ENCODE measurements around the gene FBN2.

The FBN2 gene

DNA sequence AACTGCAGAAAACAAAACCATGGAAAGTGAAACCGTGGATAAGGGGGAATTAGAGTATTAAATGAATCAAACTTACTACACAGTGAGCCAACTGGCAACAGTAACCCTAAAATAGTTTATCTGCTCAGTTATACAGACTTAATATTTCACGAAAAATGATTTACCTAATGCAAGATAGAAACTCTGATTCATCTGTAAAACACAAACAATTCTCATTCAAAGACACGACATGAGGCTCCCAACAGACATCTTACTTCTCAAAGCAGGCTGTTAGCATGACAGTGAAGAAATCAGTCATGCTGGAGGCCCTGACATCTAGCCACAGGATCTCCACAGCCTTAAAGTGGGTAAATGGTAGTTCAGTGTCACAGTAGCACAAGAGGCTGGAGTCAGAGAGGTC is 131.2 kb downstream of the FBN2 start:
- H3K36me3 ChIP-seq (ENCODE audit: insufficient read depth, low read length): no peaks in the 10 kb centered on the region
- H3K4me3 ChIP-seq (ENCODE audit: low read length, poor library complexity, severe bottlenecking): no peak overlapping the region
- no peaks in the 10 kb centered on the region for H3F3A ChIP-seq (ENCODE audit: low read depth)
- no peaks in the 10 kb centered on the region for H4K20me1 ChIP-seq (ENCODE audit: insufficient read depth, low read length, poor library complexity, severe bottlenecking)
- H3K9me3 ChIP-seq (ENCODE audit: insufficient read depth, low read depth, low read length): no peaks in the 10 kb centered on the region
- no peaks in the 10 kb centered on the region for H3K4me1 ChIP-seq (ENCODE audit: insufficient read depth, low read length, poor library complexity, severe bottlenecking)
- no peak overlapping the region for H3K4me2 ChIP-seq (ENCODE audit: low read depth, low read length, poor library complexity, severe bottlenecking)
- H3K9ac ChIP-seq (ENCODE audit: low read depth, low read length, poor library complexity, severe bottlenecking): no peak overlapping the region
- no peaks in the 10 kb centered on the region for H3K27me3 ChIP-seq (ENCODE audit: insufficient read depth, low read length, poor library complexity, severe bottlenecking)
- TF ChIP-seq, protein P1, sequence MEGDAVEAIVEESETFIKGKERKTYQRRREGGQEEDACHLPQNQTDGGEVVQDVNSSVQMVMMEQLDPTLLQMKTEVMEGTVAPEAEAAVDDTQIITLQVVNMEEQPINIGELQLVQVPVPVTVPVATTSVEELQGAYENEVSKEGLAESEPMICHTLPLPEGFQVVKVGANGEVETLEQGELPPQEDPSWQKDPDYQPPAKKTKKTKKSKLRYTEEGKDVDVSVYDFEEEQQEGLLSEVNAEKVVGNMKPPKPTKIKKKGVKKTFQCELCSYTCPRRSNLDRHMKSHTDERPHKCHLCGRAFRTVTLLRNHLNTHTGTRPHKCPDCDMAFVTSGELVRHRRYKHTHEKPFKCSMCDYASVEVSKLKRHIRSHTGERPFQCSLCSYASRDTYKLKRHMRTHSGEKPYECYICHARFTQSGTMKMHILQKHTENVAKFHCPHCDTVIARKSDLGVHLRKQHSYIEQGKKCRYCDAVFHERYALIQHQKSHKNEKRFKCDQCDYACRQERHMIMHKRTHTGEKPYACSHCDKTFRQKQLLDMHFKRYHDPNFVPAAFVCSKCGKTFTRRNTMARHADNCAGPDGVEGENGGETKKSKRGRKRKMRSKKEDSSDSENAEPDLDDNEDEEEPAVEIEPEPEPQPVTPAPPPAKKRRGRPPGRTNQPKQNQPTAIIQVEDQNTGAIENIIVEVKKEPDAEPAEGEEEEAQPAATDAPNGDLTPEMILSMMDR (conservative IDR thresholded peaks at IDR 0.05; ENCODE audit: low read length): no peak
- no peak for TF ChIP-seq EZH2phosphoT487 (IDR thresholded peaks at IDR 0.05; ENCODE audit: borderline replicate concordance)
- no peak overlapping the region for H2AFZ ChIP-seq (ENCODE audit: low read length)
- no peaks in the 10 kb centered on the region for H3K79me2 ChIP-seq (ENCODE audit: insufficient read depth, low read length)
- H3K9me2 ChIP-seq (replicated peaks; ENCODE audit: low read depth, low read length): no peaks in the 10 kb centered on the region

DNA sequence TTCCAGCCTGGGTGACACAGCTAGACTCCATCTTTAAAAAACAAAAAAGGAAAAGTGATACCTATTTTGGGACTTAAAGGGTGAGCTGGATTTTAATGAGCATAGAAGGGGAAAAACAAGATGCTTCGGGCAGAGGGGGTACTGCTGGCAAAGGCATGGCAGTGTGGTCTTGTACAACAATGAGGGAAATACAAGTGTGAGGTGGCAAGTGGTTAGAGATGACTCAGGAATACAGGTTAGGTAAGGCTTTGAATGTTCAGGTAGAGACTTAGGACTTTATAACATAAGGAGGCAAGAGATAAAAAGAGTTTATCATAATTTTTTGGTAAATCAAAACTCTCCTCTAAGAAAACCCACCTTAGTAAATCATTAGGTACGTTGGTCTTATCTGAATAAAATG is 132.9 kb downstream of the FBN2 start:
- no peaks in the 10 kb centered on the region for H3K9me2 ChIP-seq (replicated peaks; ENCODE audit: low read depth, low read length)
- H2AFZ ChIP-seq (ENCODE audit: low read length): no peak overlapping the region
- H3K4me2 ChIP-seq (ENCODE audit: low read depth, low read length, poor library complexity, severe bottlenecking): no peak overlapping the region
- no peaks in the 10 kb centered on the region for H3K36me3 ChIP-seq (ENCODE audit: insufficient read depth, low read length)
- no peaks in the 10 kb centered on the region for H3K4me1 ChIP-seq (ENCODE audit: insufficient read depth, low read length, poor library complexity, severe bottlenecking)
- no peak overlapping the region for H3K9ac ChIP-seq (ENCODE audit: low read depth, low read length, poor library complexity, severe bottlenecking)
- TF ChIP-seq, protein P1 (conservative IDR thresholded peaks at IDR 0.05; ENCODE audit: low read length): no peak
- no peak for TF ChIP-seq EZH2phosphoT487 (IDR thresholded peaks at IDR 0.05; ENCODE audit: borderline replicate concordance)
- no peaks in the 10 kb centered on the region for H4K20me1 ChIP-seq (ENCODE audit: insufficient read depth, low read length, poor library complexity, severe bottlenecking)
- no peaks in the 10 kb centered on the region for H3K9me3 ChIP-seq (ENCODE audit: insufficient read depth, low read depth, low read length)
- no peak overlapping the region for H3K4me3 ChIP-seq (ENCODE audit: low read length, poor library complexity, severe bottlenecking)
- H3F3A ChIP-seq (ENCODE audit: low read depth): no peaks in the 10 kb centered on the region
- H3K27me3 ChIP-seq (ENCODE audit: insufficient read depth, low read length, poor library complexity, severe bottlenecking): no peaks in the 10 kb centered on the region
- H3K79me2 ChIP-seq (ENCODE audit: insufficient read depth, low read length): no peaks in the 10 kb centered on the region

DNA sequence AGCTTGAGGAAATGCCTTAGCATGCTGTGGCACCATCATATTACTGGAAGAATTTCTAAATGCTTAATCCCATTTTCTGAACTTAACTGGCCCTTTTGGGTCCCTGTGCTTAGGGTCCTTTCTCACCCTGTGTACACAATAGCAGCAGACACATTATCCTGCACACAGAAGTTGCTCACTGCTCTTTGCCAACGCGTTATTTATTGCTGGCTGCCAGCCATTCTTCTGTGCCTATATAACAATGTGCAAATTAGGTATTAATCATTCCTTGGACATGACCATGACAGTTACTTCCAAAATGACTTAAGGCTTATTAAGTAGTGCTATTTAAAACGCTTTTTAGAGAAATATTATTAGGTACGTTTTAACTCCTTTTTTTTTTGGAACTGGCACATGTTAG is 134.7 kb downstream of the FBN2 start:
- H3K9me3 ChIP-seq (ENCODE audit: insufficient read depth, low read depth, low read length): no peaks in the 10 kb centered on the region
- H3K4me2 ChIP-seq (ENCODE audit: low read depth, low read length, poor library complexity, severe bottlenecking): no peak overlapping the region
- H3K36me3 ChIP-seq (ENCODE audit: insufficient read depth, low read length): no peaks in the 10 kb centered on the region
- no peaks in the 10 kb centered on the region for H3K27me3 ChIP-seq (ENCODE audit: insufficient read depth, low read length, poor library complexity, severe bottlenecking)
- no peaks in the 10 kb centered on the region for H3K4me1 ChIP-seq (ENCODE audit: insufficient read depth, low read length, poor library complexity, severe bottlenecking)
- H2AFZ ChIP-seq (ENCODE audit: low read length): no peak overlapping the region
- H4K20me1 ChIP-seq (ENCODE audit: insufficient read depth, low read length, poor library complexity, severe bottlenecking): no peaks in the 10 kb centered on the region
- H3K4me3 ChIP-seq (ENCODE audit: low read length, poor library complexity, severe bottlenecking): no peak overlapping the region
- H3K9me2 ChIP-seq (replicated peaks; ENCODE audit: low read depth, low read length): no peaks in the 10 kb centered on the region
- no peaks in the 10 kb centered on the region for H3F3A ChIP-seq (ENCODE audit: low read depth)
- no peak for TF ChIP-seq EZH2phosphoT487 (IDR thresholded peaks at IDR 0.05; ENCODE audit: borderline replicate concordance)
- TF ChIP-seq, protein P1 (conservative IDR thresholded peaks at IDR 0.05; ENCODE audit: low read length): no peak
- H3K9ac ChIP-seq (ENCODE audit: low read depth, low read length, poor library complexity, severe bottlenecking): no peak overlapping the region
- H3K79me2 ChIP-seq (ENCODE audit: insufficient read depth, low read length): no peaks in the 10 kb centered on the region

Measured in Loucy (cell line).